ENCODE results near the gene INPP5E. TPM values are rescaled to one million over a fixed set of nuclear protein-coding genes. Genes with fewer than 3 reads are reported as not detected.

INPP5E gene
- total and polyA plus RNA-seq, 2 donors (not counting 1 experiment from before 2014, with no cell fraction given): 31.0 to 33.1 TPM

DNA sequence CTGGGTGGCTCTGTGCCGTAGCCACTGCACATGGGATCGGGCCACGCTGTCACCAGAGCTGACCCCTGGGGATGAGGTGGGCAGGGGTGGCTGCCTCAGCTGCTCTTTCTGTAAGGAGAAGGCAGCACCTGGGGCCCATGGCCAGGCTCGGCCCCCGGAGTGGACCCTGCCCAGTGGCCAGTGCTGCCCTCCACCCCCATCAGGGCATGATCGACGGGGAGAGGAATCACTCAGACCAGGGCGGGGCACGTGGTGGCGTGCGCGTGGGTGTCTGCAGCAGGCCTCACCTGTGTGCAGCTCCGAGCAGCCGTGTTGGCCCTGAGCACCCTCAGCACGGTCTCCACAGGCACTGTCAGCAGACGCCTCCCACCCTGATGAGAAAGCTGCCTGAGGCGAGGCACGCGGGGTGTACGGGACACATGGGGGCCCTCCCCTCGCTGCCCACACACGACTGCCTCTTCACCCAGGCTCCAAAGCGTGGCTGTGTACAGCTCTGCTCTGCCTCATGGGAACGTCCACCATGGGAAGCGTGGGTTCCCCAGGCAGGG is 57.6 kb downstream of the INPP5E start:
- Histone ChIP-seq H3K4me1 (ENCODE audit: control insufficient read depth in 2 of 2, insufficient read depth in 2 of 2, low read length in 2 of 2) (no peaks in the 10 kb centered on the region), H2AFZ (ENCODE audit: insufficient read depth, low read depth, low read length, poor library complexity, severe bottlenecking) (no peak overlapping the region), H3K27ac (ENCODE audit: low read length in 2 of 2) (no peak overlapping the region), H3K4me2 (replicated peaks; ENCODE audit: low read depth, low read length, poor library complexity, severe bottlenecking) (no peak overlapping the region), H4K20me1 (ENCODE audit: control insufficient read depth, insufficient read depth, low read length, poor library complexity, severe bottlenecking) (no peaks in the 10 kb centered on the region), H3K27me3 (replicated peaks in 1 of 4; ENCODE audit: control extremely low read depth in 1 of 4, control insufficient read depth in 3 of 4, insufficient read depth in 4 of 4, low read length in 3 of 4) (no peaks in the 10 kb centered on the region), H3K79me2 (ENCODE audit: control insufficient read depth, insufficient read depth, low read length) (no peaks in the 10 kb centered on the region), H3K36me3 (replicated peaks in 1 of 2; ENCODE audit: control extremely low read depth in 1 of 2, control insufficient read depth in 1 of 2, extremely low read depth in 1 of 2, insufficient read depth in 2 of 2, low read length in 1 of 2) (peaks cover 0 to 19% of the 10 kb centered on the region in 2 experiments), H3K4me3 (ENCODE audit: control extremely low read depth in 1 of 5, extremely low read depth in 1 of 5, insufficient read depth in 1 of 5, low read depth in 2 of 5, low read length in 4 of 5) (no peak overlapping the region), H3K9me3 (ENCODE audit: control extremely low read depth in 1 of 3, control insufficient read depth in 2 of 3, insufficient read depth in 1 of 3, low read length in 2 of 3) (no peaks in the 10 kb centered on the region), H3K9ac (ENCODE audit: low read length) (no peak overlapping the region)
- ChIA-PET POLR2A (no interaction called here), CTCF (interaction anchor here (1.1 kb wide), 1 partner anchor 19 kb away, joined by 3 read pairs; the partner anchor contains the start of gene DNLZ)
- H3K9me3 Mint-ChIP-seq (ENCODE audit: insufficient read depth): no peaks in the 10 kb centered on the region
- H3K4me1 Mint-ChIP-seq: no peaks in the 10 kb centered on the region
- DNase-seq (no peak), ATAC-seq (ENCODE audit: low read depth) (no peak)
- H3K27ac Mint-ChIP-seq: no peak overlapping the region
- 96% methylated on average over 25 of the region's 25 CpGs for WGBS (ENCODE audit: insufficient coverage)
- H3K27me3 Mint-ChIP-seq: no peaks in the 10 kb centered on the region
- intact Hi-C loops (cut with micrococcal nuclease): no loop called here
- H3K4me3 Mint-ChIP-seq: no peak overlapping the region
- no peak for TF ChIP-seq CTCF (IDR thresholded peaks at IDR 0.05)
- TF ChIP-seq EZH2 (IDR thresholded peaks at IDR 0.05; ENCODE audit: borderline replicate concordance, insufficient read depth, low read depth, low read length, poor library complexity, severe bottlenecking): no peak

DNA sequence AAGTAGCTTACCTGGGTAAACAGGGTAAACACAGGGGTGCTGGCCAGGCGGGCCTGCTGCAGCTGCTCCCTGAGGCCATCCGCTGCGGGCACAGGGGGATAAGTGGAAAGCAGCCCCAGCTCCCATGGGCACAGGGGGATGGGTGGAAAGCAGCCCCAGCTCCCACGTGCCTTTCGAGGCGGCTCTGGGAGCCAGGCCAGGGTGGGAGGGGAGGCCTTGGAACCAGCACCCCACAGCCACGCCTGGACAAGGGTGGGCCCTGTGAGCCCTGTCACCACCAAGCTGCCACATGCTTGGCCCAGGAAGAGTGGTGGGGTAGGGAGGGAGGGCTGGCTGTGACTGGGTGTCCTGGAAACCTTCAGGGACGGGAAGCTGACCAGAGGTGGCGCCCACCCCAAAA is 58.3 kb downstream of the INPP5E start:
- Mint-ChIP-seq H3K27me3 (no peaks in the 10 kb centered on the region), H3K4me1 (no peaks in the 10 kb centered on the region), H3K4me3 (no peak overlapping the region), H3K9me3 (ENCODE audit: insufficient read depth) (no peaks in the 10 kb centered on the region), H3K27ac (no peak overlapping the region)
- H3K4me3 ChIP-seq (ENCODE audit: control extremely low read depth in 1 of 5, extremely low read depth in 1 of 5, insufficient read depth in 1 of 5, low read depth in 2 of 5, low read length in 4 of 5): no peak overlapping the region
- no peaks in the 10 kb centered on the region for H3K4me1 ChIP-seq (ENCODE audit: control insufficient read depth in 2 of 2, insufficient read depth in 2 of 2, low read length in 2 of 2)
- H3K79me2 ChIP-seq (ENCODE audit: control insufficient read depth, insufficient read depth, low read length): no peaks in the 10 kb centered on the region
- DNase-seq (no peak), ATAC-seq (ENCODE audit: low read depth) (no peak)
- H3K36me3 ChIP-seq (replicated peaks in 1 of 2; ENCODE audit: control extremely low read depth in 1 of 2, control insufficient read depth in 1 of 2, extremely low read depth in 1 of 2, insufficient read depth in 2 of 2, low read length in 1 of 2): peaks cover 0 to 17% of the 10 kb centered on the region in 2 experiments
- H2AFZ ChIP-seq (ENCODE audit: insufficient read depth, low read depth, low read length, poor library complexity, severe bottlenecking): no peak overlapping the region
- H3K27me3 ChIP-seq (replicated peaks in 1 of 4; ENCODE audit: control extremely low read depth in 1 of 4, control insufficient read depth in 3 of 4, insufficient read depth in 4 of 4, low read length in 3 of 4): no peaks in the 10 kb centered on the region
- WGBS (ENCODE audit: insufficient coverage): 96% methylated on average over 8 of the region's 9 CpGs
- ChIA-PET POLR2A (no interaction called here), CTCF (interaction anchor here (1.1 kb wide), 1 partner anchor 18 kb away, joined by 3 read pairs; the partner anchor contains the start of gene DNLZ)
- no peak overlapping the region for H3K9ac ChIP-seq (ENCODE audit: low read length)
- H3K9me3 ChIP-seq (ENCODE audit: control extremely low read depth in 1 of 3, control insufficient read depth in 2 of 3, insufficient read depth in 1 of 3, low read length in 2 of 3): no peaks in the 10 kb centered on the region
- H3K27ac ChIP-seq (ENCODE audit: low read length in 2 of 2): no peak overlapping the region
- H3K4me2 ChIP-seq (replicated peaks; ENCODE audit: low read depth, low read length, poor library complexity, severe bottlenecking): no peak overlapping the region
- TF ChIP-seq CTCF (IDR thresholded peaks at IDR 0.05) (no peak), EZH2 (IDR thresholded peaks at IDR 0.05; ENCODE audit: borderline replicate concordance, insufficient read depth, low read depth, low read length, poor library complexity, severe bottlenecking) (no peak)
- intact Hi-C loops (cut with micrococcal nuclease): no loop called here
- no peaks in the 10 kb centered on the region for H4K20me1 ChIP-seq (ENCODE audit: control insufficient read depth, insufficient read depth, low read length, poor library complexity, severe bottlenecking)
